DOHH2 (cell line): ENCODE measurements around the gene UBXN6.

ENCODE experiments used
- H3F3A ChIP-seq: fragments of 200-600 bp; sonication (generic), shearing (Covaris generic); 2 replicates; pipeline ENCODE4 v1.6.0; 2016; ENCODE audit warnings: antibody characterized with exemption, mild to moderate bottlenecking; ENCODE audit not compliant: control insufficient read depth, insufficient read depth
- H3K27ac ChIP-seq: fragments of 200-600 bp; sonication (generic); 2 replicates; pipeline ENCODE4 v1.5.1; 2014; ENCODE audit warnings: low read depth, mild to moderate bottlenecking, low read length, moderate library complexity
- H3K27me3 ChIP-seq: fragments of 200-600 bp; sonication (generic); 2 replicates; pipeline ENCODE4 v1.6.1; 2014; ENCODE audit warnings: mild to moderate bottlenecking, low read length, mixed read lengths; ENCODE audit not compliant: control insufficient read depth
- H3K36me3 ChIP-seq: fragments of 200-600 bp; sonication (generic); 2 replicates; pipeline ENCODE4 v1.6.1; 2014; ENCODE audit warnings: mild to moderate bottlenecking, low read length, moderate library complexity, mixed read lengths; ENCODE audit not compliant: control insufficient read depth
- H3K4me1 ChIP-seq: fragments of 200-600 bp; sonication (generic); 2 replicates; pipeline ENCODE4 v1.6.1; 2014; ENCODE audit warnings: mild to moderate bottlenecking, low read length, mixed read lengths; ENCODE audit not compliant: control insufficient read depth
- H3K4me2 ChIP-seq: fragments of 200-600 bp; sonication (generic); 2 replicates; pipeline ENCODE4 v1.6.0; 2014; ENCODE audit warnings: mild to moderate bottlenecking, low read length, moderate library complexity
- H3K4me3 ChIP-seq: fragments of 200-600 bp; sonication (generic); 2 replicates; pipeline ENCODE4 v1.5.1; 2014; ENCODE audit warnings: mild to moderate bottlenecking, low read length, mixed read lengths
- H3K79me2 ChIP-seq: fragments of 200-600 bp; sonication (generic); 2 replicates; pipeline ENCODE4 v1.6.1; 2014; ENCODE audit warnings: mild to moderate bottlenecking, low read length, mixed read lengths; ENCODE audit not compliant: control insufficient read depth
- H3K9me2 ChIP-seq: fragments of 200-600 bp; sonication (generic); replicated peaks from 2 replicates; pipeline ENCODE4 v1.6.1; 2014; ENCODE audit warnings: mild to moderate bottlenecking, low read length, mixed read lengths; ENCODE audit not compliant: control insufficient read depth
- H3K9me3 ChIP-seq: fragments of 200-600 bp; sonication (generic); 2 replicates; pipeline ENCODE4 v1.6.1; 2014; ENCODE audit warnings: antibody characterized with exemption, low read length, mixed read lengths; ENCODE audit not compliant: control insufficient read depth, insufficient read depth
- H4K20me1 ChIP-seq: fragments of 200-600 bp; sonication (generic); 2 replicates; pipeline ENCODE4 v1.6.0; 2014; ENCODE audit warnings: low read depth, mild to moderate bottlenecking, antibody characterized with exemption, low read length, moderate library complexity; ENCODE audit not compliant: control insufficient read depth, insufficient read depth
- EZH2phosphoT487 ChIP-seq: fragments of 200-600 bp; sonication (generic); IDR thresholded peaks from 2 replicates; pipeline ENCODE4 v1.6.1; 2017; ENCODE audit warnings: borderline replicate concordance, mild to moderate bottlenecking, antibody characterized with exemption, low read length, moderate library complexity, mixed read lengths
- TF ChIP-seq, protein P1 (sequence below): fragments of 200-600 bp; sonication (generic); IDR thresholded peaks from one replicate; pipeline ENCODE4 v1.5.1; 2014; ENCODE audit warnings: antibody characterized with exemption, mild to moderate bottlenecking, low read depth, low read length; ENCODE audit not compliant: poor library complexity, severe bottlenecking

Gene UBXN6

DNA sequence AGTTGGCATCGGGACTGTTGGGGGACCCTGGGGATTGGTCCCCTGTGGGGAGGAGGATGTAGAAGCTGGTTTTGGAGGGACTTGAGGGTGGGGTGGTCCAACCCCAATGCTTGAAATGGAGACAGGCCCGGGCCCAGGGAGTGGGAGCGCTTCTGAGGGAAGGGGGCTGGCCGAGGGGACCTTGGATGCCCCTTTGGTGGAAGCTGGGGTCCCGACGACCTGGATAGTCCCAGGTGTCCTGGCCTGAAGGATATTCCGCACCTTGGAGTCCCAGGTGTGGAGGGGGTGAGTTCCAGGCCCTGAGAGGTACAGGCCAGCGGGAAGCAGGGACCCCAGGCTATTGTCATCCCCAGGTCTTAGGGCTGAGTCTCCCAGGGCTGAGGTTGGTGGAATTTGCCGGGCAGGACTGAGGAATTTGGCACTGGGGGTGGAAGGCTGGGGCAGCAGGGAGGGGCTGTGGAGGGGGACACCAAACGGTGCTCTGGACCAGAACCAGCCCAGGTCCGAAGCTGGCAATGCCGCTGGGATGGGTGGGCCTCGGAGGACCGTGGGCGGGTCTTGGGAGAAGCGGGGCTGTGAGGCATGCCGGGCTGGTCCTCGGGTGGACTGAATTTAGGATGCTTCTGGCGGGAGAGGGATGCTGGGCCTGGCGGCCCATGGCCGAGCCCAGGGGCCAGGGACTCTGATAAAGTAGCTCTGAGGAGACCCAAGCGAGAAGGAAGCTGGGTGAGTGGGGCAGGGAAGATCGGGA, 16.3 kb upstream of the UBXN6 start:
- no peak overlapping the region for H3K27ac ChIP-seq

DNA sequence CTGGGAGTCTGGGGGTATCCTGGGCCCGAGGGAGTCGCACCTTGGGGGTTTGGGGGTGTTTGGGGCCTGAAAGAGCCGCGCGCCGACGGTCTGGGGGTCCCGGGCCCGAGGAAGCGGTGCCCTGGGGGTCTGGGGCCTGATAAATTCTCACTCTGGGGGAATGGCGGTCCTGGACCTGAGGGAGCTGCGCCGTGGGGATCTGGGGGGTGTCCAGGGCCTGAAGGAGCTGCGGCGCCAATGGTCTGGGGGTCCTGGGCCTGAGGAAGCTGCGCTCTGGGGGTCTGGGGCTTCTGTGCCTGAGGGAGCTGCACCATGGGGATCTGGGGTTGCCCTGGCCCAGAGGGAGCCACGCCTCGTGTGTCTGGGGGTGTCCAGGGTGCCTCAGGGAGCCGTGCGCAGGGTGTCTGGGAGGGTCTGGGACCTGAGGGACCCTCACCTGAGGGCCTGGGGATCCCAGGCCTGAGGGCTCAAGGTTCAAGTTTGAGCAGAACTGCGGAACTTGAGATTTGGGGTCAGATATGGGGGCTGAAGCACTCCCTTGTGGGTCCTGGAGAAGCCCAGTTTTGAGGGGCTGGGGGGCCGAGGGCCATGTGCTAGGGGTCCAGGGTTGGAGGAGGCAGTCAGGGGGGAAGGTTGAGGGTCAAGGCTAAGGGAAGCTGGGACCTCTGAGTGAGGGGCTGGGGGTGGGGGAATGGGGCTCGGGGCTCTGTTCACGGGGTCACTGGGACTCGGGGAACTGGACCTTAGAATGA, 15.6 kb upstream of the UBXN6 start:
- Histone ChIP-seq H3K79me2 (peaks cover 33% of the 10 kb centered on the region), H3K9me3 (no peaks in the 10 kb centered on the region), H4K20me1 (no peaks in the 10 kb centered on the region), H3K4me1 (peaks cover 29% of the 10 kb centered on the region), H3K9me2 (no peaks in the 10 kb centered on the region), H3K4me2 (peak overlapping the region; percentile 69), H3K36me3 (peaks cover 23% of the 10 kb centered on the region), H3K4me3 (peak overlapping the region; percentile 82), H3K27me3 (no peaks in the 10 kb centered on the region), H3K27ac (no peak overlapping the region), H3F3A (peaks cover 9% of the 10 kb centered on the region)
- TF ChIP-seq, protein P1, sequence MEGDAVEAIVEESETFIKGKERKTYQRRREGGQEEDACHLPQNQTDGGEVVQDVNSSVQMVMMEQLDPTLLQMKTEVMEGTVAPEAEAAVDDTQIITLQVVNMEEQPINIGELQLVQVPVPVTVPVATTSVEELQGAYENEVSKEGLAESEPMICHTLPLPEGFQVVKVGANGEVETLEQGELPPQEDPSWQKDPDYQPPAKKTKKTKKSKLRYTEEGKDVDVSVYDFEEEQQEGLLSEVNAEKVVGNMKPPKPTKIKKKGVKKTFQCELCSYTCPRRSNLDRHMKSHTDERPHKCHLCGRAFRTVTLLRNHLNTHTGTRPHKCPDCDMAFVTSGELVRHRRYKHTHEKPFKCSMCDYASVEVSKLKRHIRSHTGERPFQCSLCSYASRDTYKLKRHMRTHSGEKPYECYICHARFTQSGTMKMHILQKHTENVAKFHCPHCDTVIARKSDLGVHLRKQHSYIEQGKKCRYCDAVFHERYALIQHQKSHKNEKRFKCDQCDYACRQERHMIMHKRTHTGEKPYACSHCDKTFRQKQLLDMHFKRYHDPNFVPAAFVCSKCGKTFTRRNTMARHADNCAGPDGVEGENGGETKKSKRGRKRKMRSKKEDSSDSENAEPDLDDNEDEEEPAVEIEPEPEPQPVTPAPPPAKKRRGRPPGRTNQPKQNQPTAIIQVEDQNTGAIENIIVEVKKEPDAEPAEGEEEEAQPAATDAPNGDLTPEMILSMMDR: no peak
- TF ChIP-seq EZH2phosphoT487: no peak

More for the DNA sequence above, 16.3 kb upstream of the UBXN6 start:
- Histone ChIP-seq H3K79me2 (peaks cover 33% of the 10 kb centered on the region), H3K9me2 (no peaks in the 10 kb centered on the region), H3K9me3 (no peaks in the 10 kb centered on the region), H3K4me1 (peaks cover 29% of the 10 kb centered on the region), H3F3A (peaks cover 9% of the 10 kb centered on the region), H4K20me1 (no peaks in the 10 kb centered on the region), H3K36me3 (peaks cover 26% of the 10 kb centered on the region), H3K27me3 (no peaks in the 10 kb centered on the region), H3K4me3 (peak overlapping the region; percentile 82), H3K4me2 (peak overlapping the region; percentile 69)
- no peak for TF ChIP-seq EZH2phosphoT487
- TF ChIP-seq, protein P1: no peak

DNA sequence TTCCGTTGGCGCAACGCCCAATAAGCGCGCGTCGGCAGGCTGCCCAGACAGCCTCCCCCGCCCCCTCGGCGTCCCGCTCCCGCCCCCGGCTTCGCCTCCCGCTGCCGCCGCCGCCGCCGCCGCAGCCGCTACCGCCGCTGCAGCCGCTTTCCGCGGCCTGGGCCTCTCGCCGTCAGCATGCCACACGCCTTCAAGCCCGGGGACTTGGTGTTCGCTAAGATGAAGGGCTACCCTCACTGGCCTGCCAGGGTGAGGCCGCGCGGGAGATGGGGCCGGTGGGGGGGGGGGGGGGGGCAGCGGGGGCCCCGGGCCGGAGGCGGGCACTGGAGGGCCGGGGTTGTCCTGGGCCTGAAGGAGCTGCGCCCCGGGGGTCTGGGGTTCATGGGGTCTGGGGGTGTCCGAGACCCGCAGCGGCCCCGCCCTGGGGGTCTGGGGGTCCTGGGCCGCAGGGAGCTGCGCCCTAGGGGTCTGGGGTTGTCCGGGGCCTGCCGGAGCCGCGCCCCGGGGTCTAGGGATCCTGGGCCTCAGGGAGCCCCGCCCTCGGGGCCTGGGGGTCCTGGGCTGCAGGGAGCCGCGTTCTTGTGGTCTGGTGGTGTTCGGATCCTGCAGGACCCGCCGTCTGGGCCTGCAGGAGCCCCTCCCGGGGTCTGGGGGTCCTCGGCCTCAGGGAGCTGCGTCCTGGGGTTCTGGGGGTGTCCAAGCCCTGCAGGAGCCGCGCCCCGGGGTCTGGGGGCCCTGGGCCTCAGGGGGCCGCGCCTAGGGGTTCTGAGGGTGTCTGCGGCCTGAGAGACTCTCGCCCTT, 14.8 kb upstream of the UBXN6 start, which contains the start of gene HDGFL2:
Gene HDGFL2 (plus strand): TSS at position 124 of the 801 bp plus-strand sequence. CDS start 54 bp downstream, at position 178.
- Histone ChIP-seq H3K27ac (peak within 1 kb of the TSS; percentile 91), H3K9me2 (no peaks in the 10 kb centered on the region), H3K9me3 (no peaks in the 10 kb centered on the region), H3K36me3 (peaks cover 19% of the 10 kb centered on the region), H3K27me3 (no peaks in the 10 kb centered on the region), H3K4me3 (peak within 1 kb of the TSS; percentile 82), H3K4me1 (peaks cover 29% of the 10 kb centered on the region), H3K4me2 (peak within 1 kb of the TSS; percentile 74), H3K79me2 (peaks cover 33% of the 10 kb centered on the region), H4K20me1 (no peaks in the 10 kb centered on the region), H3F3A (peaks cover 9% of the 10 kb centered on the region)
- TF ChIP-seq, protein P1: no peak
- no peak for TF ChIP-seq EZH2phosphoT487
